ENCODE measurements around the gene VCAN.

DNA sequence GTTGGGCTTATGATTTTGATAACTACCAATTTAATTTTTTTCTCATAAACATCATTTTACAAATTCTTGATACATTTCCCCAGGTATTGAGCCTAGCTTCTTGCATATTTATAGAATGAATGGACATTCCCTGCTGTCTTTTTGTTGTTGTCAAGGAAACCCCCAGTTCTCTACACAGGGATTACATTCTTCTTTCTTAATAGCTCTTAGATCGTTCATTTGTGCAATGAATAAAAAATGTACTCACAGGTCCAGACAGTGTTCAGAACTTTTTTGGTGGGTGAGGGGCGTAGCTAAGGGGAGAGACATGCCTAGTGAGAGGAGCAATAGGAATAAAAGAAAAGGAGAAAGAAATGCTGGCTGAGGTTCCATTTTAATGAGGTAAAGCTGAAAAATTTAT lies 58.6 kb downstream of the VCAN start:
- TF ChIP-seq, protein P1, sequence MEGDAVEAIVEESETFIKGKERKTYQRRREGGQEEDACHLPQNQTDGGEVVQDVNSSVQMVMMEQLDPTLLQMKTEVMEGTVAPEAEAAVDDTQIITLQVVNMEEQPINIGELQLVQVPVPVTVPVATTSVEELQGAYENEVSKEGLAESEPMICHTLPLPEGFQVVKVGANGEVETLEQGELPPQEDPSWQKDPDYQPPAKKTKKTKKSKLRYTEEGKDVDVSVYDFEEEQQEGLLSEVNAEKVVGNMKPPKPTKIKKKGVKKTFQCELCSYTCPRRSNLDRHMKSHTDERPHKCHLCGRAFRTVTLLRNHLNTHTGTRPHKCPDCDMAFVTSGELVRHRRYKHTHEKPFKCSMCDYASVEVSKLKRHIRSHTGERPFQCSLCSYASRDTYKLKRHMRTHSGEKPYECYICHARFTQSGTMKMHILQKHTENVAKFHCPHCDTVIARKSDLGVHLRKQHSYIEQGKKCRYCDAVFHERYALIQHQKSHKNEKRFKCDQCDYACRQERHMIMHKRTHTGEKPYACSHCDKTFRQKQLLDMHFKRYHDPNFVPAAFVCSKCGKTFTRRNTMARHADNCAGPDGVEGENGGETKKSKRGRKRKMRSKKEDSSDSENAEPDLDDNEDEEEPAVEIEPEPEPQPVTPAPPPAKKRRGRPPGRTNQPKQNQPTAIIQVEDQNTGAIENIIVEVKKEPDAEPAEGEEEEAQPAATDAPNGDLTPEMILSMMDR (IDR thresholded peaks at IDR 0.05; ENCODE audit: low read depth, low read length, poor library complexity, severe bottlenecking) = no peak
- TF ChIP-seq EZH2phosphoT487 (IDR thresholded peaks at IDR 0.05; ENCODE audit: borderline replicate concordance, low read length) = no peak
